Activated CD4-positive, alpha-beta T cell treated with anti-CD3 and anti-CD28 coated beads for 24 hours (primary cell): ENCODE data around the gene NR2C2.
"Not testable (repeated sequence)": the region's sequence is repeated elsewhere in the genome, so short reads cannot be mapped to it uniquely, and the experiment has no call there.

Experiments used
- DNase-seq, 2 donors: peaks; one replicate each; pipeline ENCODE4 v3.0.0-alpha.2; 2020; ENCODE audit warnings: low read depth in 2 of 2

The NR2C2 gene

GRCh38 chr3:14947100-14947885 is at the start of gene NR2C2:
TSS of gene NR2C2 (plus strand) at chr3:14947583. CDS start at chr3:15003915, 56,332 bp downstream.
- DNase-seq: peak; percentile 80 to 81

- no peak for DNase-seq
Observed at GRCh38 chr3:14898929-14899328, 48.5 kb upstream of the NR2C2 start.

- no peak for DNase-seq
Observed at GRCh38 chr3:14899993-14900618, 47.3 kb upstream of the NR2C2 start.

DNA sequence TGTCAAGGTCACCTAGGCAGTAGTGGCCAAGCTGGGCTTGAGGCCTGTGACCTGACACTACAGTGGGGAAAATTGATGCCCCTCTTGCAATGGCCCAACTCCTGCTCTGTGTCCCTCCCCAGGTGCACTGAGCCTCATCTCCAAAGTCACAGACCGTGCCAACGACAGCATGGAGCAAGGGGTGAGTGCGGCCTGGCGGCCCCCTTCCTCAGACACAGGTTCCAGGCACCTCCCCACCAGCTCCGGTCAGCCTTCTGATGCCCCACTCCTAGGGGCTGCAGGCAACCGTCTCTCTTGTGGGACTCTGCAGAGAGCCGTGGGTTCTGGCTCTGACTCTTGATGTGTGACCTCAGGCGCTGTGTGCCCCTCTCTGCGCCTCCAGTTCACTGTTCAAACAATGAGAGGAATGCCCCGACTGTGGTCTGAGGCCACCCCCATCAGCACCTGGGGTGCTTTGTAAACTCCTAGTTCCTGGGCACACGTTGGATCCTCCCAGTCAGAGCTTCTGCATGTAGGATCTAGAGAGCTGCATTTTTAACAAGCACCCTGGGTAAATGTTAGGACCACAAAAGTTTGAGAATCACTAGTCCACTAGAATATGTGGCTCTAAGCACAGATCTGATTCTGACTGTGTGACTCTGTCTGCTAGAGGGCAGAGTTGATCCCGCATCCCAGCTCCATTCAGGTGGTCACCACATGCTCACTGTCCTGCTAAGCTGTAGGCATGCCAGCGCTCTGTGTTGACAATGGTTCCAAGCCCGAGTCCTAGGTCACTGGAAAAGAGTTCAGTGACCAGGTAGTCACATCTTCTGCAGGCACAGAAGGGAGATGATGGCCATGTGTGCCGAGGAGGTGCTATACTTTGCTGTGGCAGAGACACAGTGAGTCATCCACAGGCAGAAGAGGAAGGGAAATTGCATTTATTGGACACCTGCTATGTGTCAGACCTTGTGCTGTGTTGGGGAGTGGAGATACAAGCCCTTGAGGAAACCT is 46.2 kb upstream of the NR2C2 start:
- no peak for DNase-seq

DNA sequence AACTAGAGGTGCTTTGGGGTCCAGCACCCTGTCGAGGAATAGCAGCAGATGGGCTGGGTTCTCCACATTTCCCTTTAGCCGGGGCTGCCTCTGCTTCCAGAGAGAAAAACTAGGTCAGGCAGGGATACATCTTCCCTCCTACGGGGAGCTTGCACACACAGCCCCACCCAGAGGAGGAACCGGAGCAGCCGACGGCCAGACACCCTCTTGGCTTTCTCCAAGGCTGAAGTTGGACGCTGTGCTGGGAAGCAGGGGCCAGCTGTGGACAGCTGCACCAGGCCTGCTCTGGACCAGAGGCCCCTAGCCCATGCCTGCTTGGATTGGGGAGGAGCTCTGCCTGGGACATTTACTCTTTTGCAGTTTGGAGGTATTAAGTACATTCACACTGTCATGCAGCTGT is 44.7 kb upstream of the NR2C2 start:
- no peak for DNase-seq

DNA sequence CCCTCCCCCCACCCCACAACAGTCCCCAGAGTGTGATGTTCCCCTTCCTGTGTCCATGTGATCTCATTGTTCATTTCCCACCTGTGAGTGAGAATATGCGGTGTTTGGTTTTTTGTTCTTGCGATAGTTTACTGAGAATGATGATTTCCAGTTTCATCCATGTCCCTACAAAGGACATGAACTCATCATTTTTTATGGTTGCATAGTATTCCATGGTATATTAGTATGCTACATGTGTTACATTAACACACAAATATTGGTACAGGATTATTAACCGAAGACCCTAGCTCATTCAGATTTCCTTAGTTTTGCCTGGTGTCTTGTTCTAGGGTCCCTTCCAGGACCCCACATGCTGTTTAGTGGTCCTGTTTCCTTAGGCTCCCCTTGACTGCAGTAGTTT is 43.9 kb upstream of the NR2C2 start:
- not testable (repeated sequence) for DNase-seq

- DNase-seq: no peak
Observed at GRCh38 chr3:14905055-14905657, 42.2 kb upstream of the NR2C2 start.

DNA sequence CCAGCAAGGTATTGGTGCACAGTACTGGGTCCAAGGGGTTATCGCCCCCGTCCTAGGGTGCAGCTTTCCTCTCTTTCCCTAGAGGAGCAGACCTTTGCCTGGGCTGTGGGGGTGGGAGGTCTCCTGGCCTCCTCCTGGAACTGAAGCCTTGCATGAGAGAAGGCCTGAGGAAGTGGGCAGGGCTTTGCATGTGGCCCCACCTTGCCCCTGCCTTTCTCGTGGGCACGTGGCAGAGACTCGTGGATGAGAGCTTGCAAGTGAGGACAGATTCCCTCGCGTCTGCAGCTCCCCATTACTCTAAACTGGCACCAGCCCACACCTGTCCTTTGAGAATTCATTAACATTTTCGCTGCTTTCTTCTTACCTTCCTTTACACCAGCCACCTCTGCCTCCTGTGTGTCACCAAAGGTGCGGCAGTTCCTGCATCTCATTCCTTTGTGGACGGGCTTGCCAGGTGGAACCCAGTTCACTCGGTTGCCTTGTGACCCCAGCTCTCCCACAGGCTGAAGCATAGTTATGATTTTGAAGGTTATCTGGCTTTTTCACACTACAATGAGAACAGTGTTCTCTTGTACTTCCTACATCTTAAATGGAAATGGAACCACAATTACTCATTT is 40.9 kb upstream of the NR2C2 start:
- DNase-seq: no peak

DNA sequence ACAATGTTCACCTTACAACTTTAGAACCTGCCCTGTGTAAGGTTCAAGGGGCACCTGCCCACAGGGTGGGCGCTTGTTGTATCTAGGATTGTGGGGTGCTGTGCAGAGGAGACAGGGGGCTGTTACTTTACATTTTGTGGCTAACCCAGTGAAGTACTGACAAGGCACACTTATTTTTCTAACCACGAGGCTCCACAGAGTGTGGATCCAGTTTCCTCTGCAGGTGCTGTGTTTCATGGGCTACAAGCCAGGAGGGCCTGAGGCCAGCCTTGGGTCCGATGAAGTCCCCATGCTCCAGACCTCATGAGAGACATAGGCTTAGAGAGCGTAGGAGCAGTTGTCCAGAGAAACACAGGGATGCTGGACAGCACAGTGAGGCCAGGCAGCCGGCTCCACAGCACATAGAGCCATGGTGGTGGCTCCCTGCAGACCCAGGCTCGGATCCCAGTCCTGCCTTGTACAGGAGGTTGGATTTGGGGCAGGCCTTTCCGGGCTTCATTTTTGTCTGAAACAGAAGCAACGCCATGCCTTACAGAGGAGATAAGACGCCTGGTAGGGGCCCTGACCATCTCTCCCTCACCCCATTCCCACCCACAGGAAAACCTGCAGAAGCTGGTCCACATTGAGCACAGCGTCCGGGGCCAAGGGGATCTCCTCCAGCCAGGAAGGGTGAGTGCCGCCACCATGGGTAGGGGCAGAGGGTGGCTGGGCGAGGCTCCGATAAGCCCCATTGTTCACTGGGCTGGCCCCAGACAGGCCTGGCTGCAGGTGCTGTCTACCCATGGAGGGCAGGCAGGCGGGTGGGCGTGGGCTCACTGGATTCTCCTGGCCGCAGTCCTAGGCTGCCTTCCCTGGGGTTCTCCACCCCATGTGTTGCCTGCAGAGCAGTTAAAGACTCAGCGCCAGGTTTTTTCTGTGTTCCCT is 40.1 kb upstream of the NR2C2 start:
- DNase-seq: no peak

DNA sequence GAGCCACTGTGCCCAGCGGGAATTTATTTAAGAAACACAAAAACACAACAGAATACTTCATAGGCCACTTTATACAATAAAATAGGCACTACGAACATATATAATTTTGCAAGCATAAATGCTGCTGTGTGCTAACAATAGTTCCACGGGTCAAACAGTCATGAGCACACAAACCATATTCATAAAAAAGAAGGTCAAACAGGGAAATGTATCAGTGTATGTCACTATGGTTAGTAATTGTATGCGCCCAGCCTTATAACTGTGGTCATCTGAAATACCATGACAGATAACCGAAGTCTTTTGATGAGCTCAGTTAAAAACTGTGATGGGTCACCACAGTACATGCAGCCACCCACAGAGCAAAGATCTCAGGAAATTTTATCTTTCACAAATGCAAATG is 38.1 kb upstream of the NR2C2 start:
- DNase-seq: no peak

- DNase-seq: no peak
Observed at GRCh38 chr3:14911651-14912050, 35.7 kb upstream of the NR2C2 start.

DNA sequence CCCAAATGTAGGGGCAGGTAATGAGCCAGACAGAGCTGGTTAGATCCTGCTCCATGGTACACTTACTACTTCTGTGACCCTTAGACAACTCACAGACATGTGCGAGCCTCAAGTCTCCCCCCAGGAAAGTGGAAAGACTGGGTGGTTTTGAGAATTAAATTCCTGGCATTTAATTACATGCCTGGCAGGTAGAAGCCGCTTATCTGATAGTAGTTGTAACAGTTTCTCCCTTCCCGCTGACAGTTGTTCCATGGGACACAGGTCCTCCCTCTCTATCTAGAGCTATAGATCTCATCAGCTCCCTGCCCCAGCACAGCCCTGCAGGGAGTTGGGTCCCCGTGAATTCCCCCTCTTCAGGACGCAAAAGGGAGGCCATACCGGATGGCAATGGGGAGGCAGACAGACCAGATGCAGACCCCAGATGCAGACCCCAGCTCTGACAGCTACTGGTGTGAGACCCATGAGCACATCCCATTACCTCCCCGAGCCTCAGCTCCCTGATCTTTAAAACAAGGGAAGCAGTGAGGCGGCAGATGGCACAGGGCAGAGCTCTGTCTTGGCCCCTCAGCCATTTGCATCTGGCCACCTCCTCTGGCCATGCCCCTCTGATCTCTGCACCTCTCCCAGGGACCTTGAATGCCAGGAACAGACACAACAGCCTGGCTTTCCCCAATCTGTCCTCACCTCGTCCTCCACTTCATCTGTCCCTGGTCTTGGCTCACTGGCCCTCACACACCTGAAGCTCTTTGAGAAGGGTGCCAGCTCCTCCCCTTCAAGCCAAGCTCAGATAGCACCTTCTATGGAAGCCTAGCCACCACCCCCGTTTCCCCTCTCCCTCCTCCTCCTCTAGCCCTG is 34.1 kb upstream of the NR2C2 start:
- no peak for DNase-seq

- no peak for DNase-seq
Observed at GRCh38 chr3:14913926-14914778, 33.2 kb upstream of the NR2C2 start.

GRCh38 chr3:14914779-14915117 is 32.6 kb upstream of the NR2C2 start:
- DNase-seq: no peak

DNA sequence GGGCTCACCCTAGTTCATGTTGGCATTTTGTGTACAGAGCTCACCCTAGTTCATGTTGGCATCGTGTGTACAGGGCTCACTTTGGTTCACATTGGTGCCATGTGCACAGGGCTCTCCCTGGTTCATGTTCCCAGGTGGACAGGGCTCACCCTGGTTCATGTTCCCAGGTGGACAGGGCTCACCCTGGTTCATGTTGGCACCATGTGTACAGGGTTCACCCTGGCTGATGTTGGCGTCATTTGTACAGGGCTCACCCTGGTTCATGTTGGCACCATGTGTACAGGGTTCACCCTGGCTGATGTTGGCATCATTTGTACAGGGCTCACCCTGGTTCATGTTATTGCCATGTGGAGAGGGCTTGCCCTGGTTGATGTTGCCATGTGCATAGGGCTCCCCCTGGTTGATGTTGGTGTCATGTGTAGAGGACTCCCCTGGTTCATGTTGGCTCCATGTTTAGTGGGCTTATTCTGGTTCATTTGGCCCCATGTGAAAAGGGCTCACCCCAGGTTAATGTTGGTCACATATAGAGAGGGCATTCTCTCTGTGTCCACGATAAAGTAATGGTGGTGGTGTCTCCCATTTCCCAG is 31.7 kb upstream of the NR2C2 start:
- DNase-seq: no peak

DNA sequence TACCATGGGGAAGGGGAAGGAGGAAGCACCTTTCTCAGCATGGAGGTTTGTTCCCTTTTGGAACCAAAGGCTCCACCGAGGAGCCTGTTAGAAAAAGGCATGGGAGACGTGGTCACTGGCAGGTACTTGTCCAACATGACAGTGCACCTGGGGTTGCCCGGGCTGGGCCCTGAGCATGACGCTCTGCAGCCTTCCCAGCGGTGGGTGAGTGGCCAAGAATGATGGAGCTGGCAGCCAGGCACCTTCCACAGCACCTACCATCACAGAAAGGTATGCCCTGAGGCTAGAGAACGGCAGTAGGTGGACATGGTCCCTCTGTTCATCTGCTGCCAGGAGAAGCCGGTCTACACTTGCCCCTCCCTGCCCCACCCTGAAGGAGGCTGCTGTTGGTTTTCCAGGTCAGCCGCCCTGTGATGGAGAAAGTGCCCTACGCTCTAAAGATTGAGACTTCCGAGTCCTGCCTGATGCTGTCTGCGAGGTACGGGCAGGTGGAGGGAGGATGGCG is 29.0 kb upstream of the NR2C2 start:
- DNase-seq: no peak

DNA sequence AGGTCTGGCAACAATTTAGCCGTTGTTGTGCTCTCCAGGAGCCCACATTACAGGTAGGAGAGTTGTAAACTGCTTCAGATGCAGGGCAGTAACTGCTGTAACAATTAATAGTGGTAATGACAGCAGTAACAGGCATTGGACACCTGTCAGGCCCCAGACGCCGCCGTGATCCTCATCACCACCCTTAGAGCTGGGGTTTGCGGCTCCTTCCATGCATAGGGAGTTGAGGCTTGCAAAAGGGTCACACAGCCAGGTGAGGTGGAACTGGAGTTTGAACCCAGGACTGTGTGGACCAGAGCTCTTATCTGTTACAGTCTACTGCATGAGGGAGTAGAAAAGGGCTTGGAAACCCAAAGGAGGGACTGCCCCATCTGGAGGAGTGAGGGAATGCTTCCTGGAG is 26.8 kb upstream of the NR2C2 start:
- no peak for DNase-seq

GRCh38 chr3:14921034-14921616 is 26.3 kb upstream of the NR2C2 start:
- peak; percentile 71 to 77 for DNase-seq
